A549 (cell line): ENCODE data around the gene SIRPA. TPM values are rescaled to one million over a fixed set of nuclear protein-coding genes. Genes with fewer than 3 reads are reported as not detected.

Experiments
- ATAC-seq, 2 experiments: fragments of 200-7000 bp in 1 of 2; fragments of >200 bp in 1 of 2; cut with Nextera tagmentation in 1 of 2; cut with Tn5 transposase in 1 of 2; 3 replicates each; pipeline versions ENCODE4 v1.8.0 to v1.9.1; 2018 to 2020; ENCODE audit warnings: mild to moderate bottlenecking in 1 of 2, moderate library complexity in 1 of 2
- CTCF ChIA-PET: fragments of 300-600 bp; sonication (Branson Sonifier 250); formaldehyde crosslinking; extraction: SDS; loops from one replicate; lab custom pipeline; 2021; ENCODE audit warnings: antibody characterized with exemption, inconsistent platforms; lab: Yijun Ruan, JAX
- POLR2A ChIA-PET: fragments of 350-600 bp; formaldehyde crosslinking; extraction: SDS; loops from one replicate; lab custom pipeline; 2021; ENCODE audit warnings: antibody characterized with exemption, inconsistent platforms; lab: Yijun Ruan, JAX
- DNase-seq, 2 experiments: peaks; one replicate each; pipeline versions ENCODE4 v3.0.0 to v3.0.0-alpha.2; 2011 to 2016; ENCODE audit warnings: low read depth in 1 of 2, low spot score in 1 of 2
- FAIRE-seq: peaks from 2 replicates; lab custom pipeline; 2011; peaks lifted over from hg19 to GRCh38; lab: Jason Lieb, UNC
- H3K27ac ChIP-seq, 2 experiments: fragments of >200 bp; sonication (Bioruptor Twin); formaldehyde crosslinking; 3 replicates each; pipeline ENCODE4 v1.5.1; 2016 to 2017
- H3K4me1 ChIP-seq: fragments of >200 bp; sonication (Bioruptor Twin); formaldehyde crosslinking; 3 replicates; pipeline ENCODE4 v1.6.1; 2016
- H3K4me2 ChIP-seq: fragments of >200 bp; sonication (Bioruptor Twin); formaldehyde crosslinking; 3 replicates; pipeline ENCODE4 v1.6.1; 2016
- H3K4me3 ChIP-seq: fragments of >200 bp; sonication (Bioruptor Twin); formaldehyde crosslinking; 3 replicates; pipeline ENCODE4 v1.5.1; 2016
- H3K9me3 ChIP-seq: fragments of >200 bp; sonication (Bioruptor Twin); formaldehyde crosslinking; 3 replicates; pipeline ENCODE4 v1.6.1; 2016
- BHLHE40 ChIP-seq: IDR thresholded peaks from 2 replicates; pipeline ENCODE4 v1.6.1; 2012; ENCODE audit warnings: low read depth, low read length, inconsistent platforms
- CHD4 ChIP-seq: fragments of 200-600 bp; sonication (generic); IDR thresholded peaks from 2 replicates; pipeline ENCODE4 v1.6.1; 2016; ENCODE audit warnings: antibody characterized with exemption, mild to moderate bottlenecking, borderline replicate concordance
- CTCF ChIP-seq: fragments of >200 bp; sonication (Bioruptor Twin); formaldehyde crosslinking; IDR thresholded peaks from 3 replicates; pipeline ENCODE4 v1.5.1; 2016
- ELK1 ChIP-seq: fragments of 150-350 bp; IDR thresholded peaks from 2 replicates; pipeline ENCODE4 v1.6.1; 2014; ENCODE audit warnings: low read depth, mild to moderate bottlenecking, low read length
- EP300 ChIP-seq, 2 experiments: fragments of >200 bp; sonication (Bioruptor Twin); formaldehyde crosslinking; IDR thresholded peaks; 2 replicates in 1 of 2; 3 replicates in 1 of 2; pipeline ENCODE4 v1.6.1; 2016 to 2017
- FOSB ChIP-seq: fragments of 250-450 bp; sonication (Bioruptor Pico); IDR thresholded peaks from 2 replicates; pipeline ENCODE4 v1.5.0; 2020; ENCODE audit warnings: mild to moderate bottlenecking, moderate library complexity
- FOXS1 ChIP-seq: fragments of 250-450 bp; sonication (Bioruptor Pico); IDR thresholded peaks from 2 replicates; pipeline ENCODE4 v1.5.0; 2020; ENCODE audit warnings: mild to moderate bottlenecking, moderate library complexity
- HMGXB4 ChIP-seq: fragments of 250-450 bp; sonication (Bioruptor Pico); IDR thresholded peaks from 2 replicates; pipeline ENCODE4 v1.5.0; 2021; ENCODE audit warnings: mild to moderate bottlenecking, moderate library complexity, borderline replicate concordance
- HOXB13 ChIP-seq: fragments of 250-450 bp; sonication (Bioruptor Pico); IDR thresholded peaks from 2 replicates; pipeline ENCODE4 v1.5.0; 2020; ENCODE audit warnings: low read depth, mild to moderate bottlenecking, moderate library complexity
- JUN ChIP-seq, 2 experiments: fragments of >200 bp; sonication (Bioruptor Twin); formaldehyde crosslinking; IDR thresholded peaks; 2 replicates in 1 of 2; 3 replicates in 1 of 2; pipeline ENCODE4 v1.6.1; 2016 to 2017
- JUNB ChIP-seq: fragments of >200 bp; sonication (Bioruptor Twin); formaldehyde crosslinking; IDR thresholded peaks from 2 replicates; pipeline ENCODE4 v1.6.1; 2016
- KDM5A ChIP-seq: fragments of 200-600 bp; sonication (generic); IDR thresholded peaks from 2 replicates; pipeline ENCODE4 v1.6.1; 2016; ENCODE audit warnings: antibody characterized with exemption, mild to moderate bottlenecking
- MAFK ChIP-seq: fragments of 450-650 bp; IDR thresholded peaks from 2 replicates; pipeline ENCODE4 v1.6.1; 2014; ENCODE audit not compliant: partially characterized antibody
- MYC ChIP-seq: IDR thresholded peaks from 2 replicates; pipeline ENCODE4 v1.6.1; 2012; ENCODE audit warnings: mild to moderate bottlenecking, inconsistent platforms, low read length, improper control_type of control experiment, borderline replicate concordance
- NFE2L2 ChIP-seq: fragments of 150-350 bp; conservative IDR thresholded peaks from 2 replicates; pipeline ENCODE4 v1.6.1; 2014; ENCODE audit warnings: low read length
- PBX3 ChIP-seq: IDR thresholded peaks from 2 replicates; pipeline ENCODE4 v1.6.1; 2012
- REST ChIP-seq: fragments of 200-600 bp; sonication (generic); IDR thresholded peaks from 2 replicates; pipeline ENCODE4 v1.6.1; 2016; ENCODE audit warnings: antibody characterized with exemption, mild to moderate bottlenecking, moderate library complexity
- RFX5 ChIP-seq: fragments of 450-650 bp; IDR thresholded peaks from 2 replicates; pipeline ENCODE4 v1.7.1; 2014; ENCODE audit warnings: antibody characterized with exemption, mild to moderate bottlenecking, moderate library complexity
- RNF2 ChIP-seq: fragments of 200-600 bp; sonication (generic); IDR thresholded peaks from 2 replicates; pipeline ENCODE4 v1.6.1; 2016; ENCODE audit warnings: low read depth, mild to moderate bottlenecking, antibody characterized with exemption, moderate library complexity, borderline replicate concordance
- SREBF2 ChIP-seq: fragments of 450-650 bp; IDR thresholded peaks from 2 replicates; pipeline ENCODE4 v1.6.1; 2014; ENCODE audit warnings: mild to moderate bottlenecking, moderate library complexity
- TFCP2L1 ChIP-seq: fragments of 250-450 bp; sonication (Bioruptor Pico); IDR thresholded peaks from 2 replicates; pipeline ENCODE4 v1.5.0; 2021; ENCODE audit warnings: mild to moderate bottlenecking
- TP53 ChIP-seq: fragments of 250-450 bp; sonication (Bioruptor Pico); IDR thresholded peaks from 2 replicates; pipeline ENCODE4 v1.5.0; 2021; ENCODE audit warnings: mild to moderate bottlenecking, moderate library complexity
- ZC3H11A ChIP-seq: fragments of 450-650 bp; IDR thresholded peaks from 2 replicates; pipeline ENCODE4 v1.6.1; 2014; ENCODE audit warnings: antibody characterized with exemption, mild to moderate bottlenecking
- ZSCAN20 ChIP-seq: fragments of 250-450 bp; sonication (Bioruptor Pico); IDR thresholded peaks from 2 replicates; pipeline ENCODE4 v1.8.0; 2022; ENCODE audit warnings: mild to moderate bottlenecking, moderate library complexity
- WGBS: methylation state at CpG from one replicate; pipeline ENCODE4 v1.1.6; 2017; ENCODE audit errors: missing lambda C conversion rate; 5-methylcytosine and 5-hydroxymethylcytosine counted together
- polyA plus RNA-seq, 4 experiments: library from polyadenylated mRNA; depleted of rRNA in 3 of 4; stranded (reverse); fragments of >200 nt; fragmentation: RNase III in 1 of 4; extraction: RNeasy Plus Mini Kit Qiagen cat#74134 plus additional on column Dnase treatment in 1 of 4; gene quantifications; 2 replicates in 3 of 4; 3 replicates in 1 of 4; pipeline ENCODE4 v1.2.3, GENCODE V29; 2011 to 2017

SIRPA gene
- polyA plus RNA-seq, 2 of the 4 experiments (the other 2 are of a cell fraction) = 12.8 to 21.6 TPM

GRCh38 chr20:1909097-1909496 is 13.9 kb downstream of the SIRPA start:
- ATAC-seq = no peak
- WGBS = 90% methylated on average over 4 of the region's 4 CpGs
- FAIRE-seq = no peak
- no peak for TF ChIP-seq HMGXB4 (CRISPR knock-in tag)
- no peak for TF ChIP-seq MYC
- no peak for TF ChIP-seq TP53 (CRISPR knock-in tag)
- no peak for TF ChIP-seq TFCP2L1 (CRISPR knock-in tag)
- no peak for TF ChIP-seq JUN (IDR thresholded peaks at IDR 0.05)
- TF ChIP-seq ZSCAN20 (CRISPR knock-in tag) = no peak
- TF ChIP-seq PBX3 = no peak
- TF ChIP-seq RNF2 = no peak
- no peak for TF ChIP-seq ELK1
- TF ChIP-seq JUNB = no peak
- no peak for TF ChIP-seq RFX5
- no peak for TF ChIP-seq BHLHE40
- no peak for TF ChIP-seq CHD4
- no peak for TF ChIP-seq CTCF
- TF ChIP-seq FOXS1 = no peak
- no peak for TF ChIP-seq EP300 (IDR thresholded peaks at IDR 0.05)
- TF ChIP-seq KDM5A = no peak
- TF ChIP-seq, all 56 proteins: peak for 0
- no peaks in the 10 kb centered on the region for H3K4me1 ChIP-seq
- no peak for DNase-seq
- H3K9me3 ChIP-seq = no peaks in the 10 kb centered on the region
- no peak overlapping the region for H3K27ac ChIP-seq
- no peak overlapping the region for H3K4me3 ChIP-seq
- POLR2A ChIA-PET = no interaction called here
- no peak overlapping the region for H3K4me2 ChIP-seq
- CTCF ChIA-PET = interaction anchor here (0.7 to 1.1 kb wide), 3 partner anchors 9 to 296 kb away, joined by 3 to 5 read pairs (median 3); no protein-coding TSS in a partner anchor

GRCh38 chr20:1911536-1911935 is 16.3 kb downstream of the SIRPA start:
- WGBS = 93% methylated on average over 10 of the region's 10 CpGs
- TF ChIP-seq REST = no peak
- no peak for TF ChIP-seq HOXB13 (CRISPR knock-in tag)
- TF ChIP-seq NFE2L2 = no peak
- no peak for TF ChIP-seq SREBF2
- TF ChIP-seq FOSB (CRISPR knock-in tag) = no peak
- no peak for TF ChIP-seq ZC3H11A
- no peak for TF ChIP-seq MAFK
- no peak overlapping the region for H3K4me3 ChIP-seq
- FAIRE-seq (no peak), DNase-seq (no peak), ATAC-seq (no peak)
- CTCF ChIA-PET = interaction anchor here (0.6 to 1.6 kb wide), 4 partner anchors 11 to 1167 kb away, joined by 3 to 5 read pairs (median 4); no protein-coding TSS in a partner anchor
- H3K9me3 ChIP-seq = no peaks in the 10 kb centered on the region
- H3K27ac ChIP-seq = no peak overlapping the region
- H3K4me1 ChIP-seq = peaks cover 11% of the 10 kb centered on the region; the same call in 2 of the 3 replicates
- no peak overlapping the region for H3K4me2 ChIP-seq
- POLR2A ChIA-PET = no interaction called here
